GM21619 (cell line): ENCODE results near the gene PRDM15.
"Not testable (repeated sequence)": the region's sequence is repeated elsewhere in the genome, so short reads cannot be mapped to it uniquely, and the experiment has no call there.

Experiments used
- ATAC-seq: cut with Tn5 transposase; IDR thresholded peaks from one replicate; pipeline ENCODE4 v1.9.1; 2021; ENCODE audit not compliant: unreplicated experiment

Gene PRDM15

GRCh38 chr21:41809891-41810596, 69.1 kb downstream of the PRDM15 start:
- ATAC-seq: no peak

GRCh38 chr21:41808846-41809245, 70.3 kb downstream of the PRDM15 start:
- ATAC-seq: no peak

- no peak for ATAC-seq
Observed at GRCh38 chr21:41808094-41808493, 71.0 kb downstream of the PRDM15 start.

GRCh38 chr21:41806773-41807172, 72.4 kb downstream of the PRDM15 start:
- ATAC-seq: no peak

- no peak for ATAC-seq
Observed at GRCh38 chr21:41805643-41806042, 73.5 kb downstream of the PRDM15 start.

GRCh38 chr21:41805038-41805437, 74.1 kb downstream of the PRDM15 start:
- ATAC-seq: no peak

GRCh38 chr21:41804381-41804780, 74.8 kb downstream of the PRDM15 start:
- no peak for ATAC-seq

- ATAC-seq: no peak
Observed at GRCh38 chr21:41803316-41803715, 75.8 kb downstream of the PRDM15 start.

- no peak for ATAC-seq
Observed at GRCh38 chr21:41802684-41803083, 76.5 kb downstream of the PRDM15 start.

GRCh38 chr21:41802198-41802584, 77.0 kb downstream of the PRDM15 start:
- ATAC-seq: no peak

- ATAC-seq: no peak
Observed at GRCh38 chr21:41801321-41802197, 77.6 kb downstream of the PRDM15 start.

GRCh38 chr21:41800425-41801320, 78.5 kb downstream of the PRDM15 start:
- ATAC-seq: no peak

GRCh38 chr21:41799763-41800162, 79.4 kb downstream of the PRDM15 start:
- no peak for ATAC-seq

GRCh38 chr21:41798326-41798725, 80.8 kb downstream of the PRDM15 start:
- ATAC-seq: no peak

GRCh38 chr21:41796476-41797080, 82.6 kb downstream of the PRDM15 start:
- ATAC-seq: no peak

GRCh38 chr21:41795726-41796125, 83.4 kb downstream of the PRDM15 start:
- ATAC-seq: no peak

- ATAC-seq: no peak
Observed at GRCh38 chr21:41794600-41794999, 84.5 kb downstream of the PRDM15 start.

- no peak for ATAC-seq
Observed at GRCh38 chr21:41792711-41793110, 86.4 kb downstream of the PRDM15 start.

- no peak for ATAC-seq
Observed at GRCh38 chr21:41786509-41786987, 92.6 kb downstream of the PRDM15 start.

- ATAC-seq: not testable (repeated sequence)
Observed at GRCh38 chr21:41785262-41785661, 93.9 kb downstream of the PRDM15 start.
